Hepatocyte (in vitro differentiated cells): ENCODE results near the gene EGLN2. TPM values are rescaled to one million over a fixed set of nuclear protein-coding genes. Genes with fewer than 3 reads are reported as not detected.
"Not testable (repeated sequence)": the region's sequence is repeated elsewhere in the genome, so short reads cannot be mapped to it uniquely, and the experiment has no call there.

ENCODE experiments used
- DNase-seq: peaks from one replicate; pipeline ENCODE4 v3.0.0-alpha.2; 2016; ENCODE audit warnings: low spot score
- H2AFZ ChIP-seq: fragments of 200-600 bp; sonication (generic); 2 replicates; pipeline ENCODE4 v1.6.0; 2016; ENCODE audit warnings: antibody characterized with exemption, mild to moderate bottlenecking
- H3K27ac ChIP-seq: fragments of 200-600 bp; sonication (generic); 2 replicates; pipeline ENCODE4 v1.5.1; 2016; ENCODE audit warnings: mild to moderate bottlenecking
- H3K27me3 ChIP-seq: fragments of 200-600 bp; sonication (generic); 2 replicates; pipeline ENCODE4 v1.6.1; 2016
- H3K36me3 ChIP-seq: fragments of 200-600 bp; sonication (generic); replicated peaks from 2 replicates; pipeline ENCODE4 v1.5.1; 2016; ENCODE audit warnings: low read depth; ENCODE audit not compliant: insufficient read depth
- H3K4me1 ChIP-seq: fragments of 200-600 bp; sonication (generic); 2 replicates; pipeline ENCODE4 v1.5.1; 2016; ENCODE audit warnings: mild to moderate bottlenecking, moderate library complexity; ENCODE audit not compliant: insufficient read depth
- H3K4me2 ChIP-seq: fragments of 200-600 bp; sonication (generic); 2 replicates; pipeline ENCODE4 v1.6.0; 2016
- H3K4me3 ChIP-seq: fragments of 200-600 bp; sonication (generic); 2 replicates; pipeline ENCODE4 v1.5.1; 2016; ENCODE audit warnings: mild to moderate bottlenecking
- H3K79me2 ChIP-seq: fragments of 200-600 bp; sonication (generic); 2 replicates; pipeline ENCODE4 v1.6.0; 2017; ENCODE audit warnings: mild to moderate bottlenecking
- H3K9me2 ChIP-seq: fragments of 200-600 bp; sonication (generic); replicated peaks from 2 replicates; pipeline ENCODE4 v1.6.0; 2017; ENCODE audit warnings: mild to moderate bottlenecking; ENCODE audit not compliant: insufficient read depth
- H3K9me3 ChIP-seq: fragments of 200-600 bp; sonication (generic); 2 replicates; pipeline ENCODE4 v1.5.1; 2016; ENCODE audit warnings: low read depth, mild to moderate bottlenecking
- H4K20me1 ChIP-seq: fragments of 200-600 bp; sonication (generic); 2 replicates; pipeline ENCODE4 v1.6.0; 2016; ENCODE audit warnings: mild to moderate bottlenecking; ENCODE audit not compliant: insufficient read depth, poor library complexity, severe bottlenecking
- EZH2 ChIP-seq: fragments of 200-600 bp; sonication (generic); IDR thresholded peaks from 2 replicates; pipeline ENCODE4 v1.6.1; 2016; ENCODE audit warnings: antibody characterized with exemption, mild to moderate bottlenecking, borderline replicate concordance
- EZH2phosphoT487 ChIP-seq: fragments of 200-600 bp; sonication (generic); IDR thresholded peaks from one replicate; pipeline ENCODE4 v1.6.1; 2018; ENCODE audit warnings: antibody characterized with exemption, mild to moderate bottlenecking, low read depth, moderate library complexity; ENCODE audit not compliant: unreplicated experiment, severe bottlenecking
- whole genome bisulfite sequencing: methylation state at CpG from one replicate; pipeline ENCODE4 v1.1.6; 2016; ENCODE audit warnings: low lambda C conversion rate; ENCODE audit errors: missing lambda C conversion rate; 5-methylcytosine and 5-hydroxymethylcytosine counted together
- polyA plus RNA-seq: library from polyadenylated mRNA; unstranded; fragments of >200 nt; fragmentation: Nextera tagmentation; extraction: Ambion mirVana; gene quantifications from 2 replicates; pipeline ENCODE4 v1.2.1, GENCODE V29; 2016
- total RNA-seq: library from RNA; depleted of rRNA; stranded (reverse); fragments of >200 nt; gene quantifications from 2 replicates; pipeline ENCODE4 v1.2.3, GENCODE V29; 2014
- TF ChIP-seq, protein P1 (sequence below): fragments of 200-600 bp; sonication (generic); IDR thresholded peaks from 2 replicates; pipeline ENCODE4 v1.5.1; 2016; ENCODE audit warnings: antibody characterized with exemption, mild to moderate bottlenecking; ENCODE audit not compliant: poor library complexity

Gene EGLN2
- total and polyA plus RNA-seq, 2 experiments from 2014 or later, result 88.4 to 121 TPM

- not testable (repeated sequence) for H3K4me3 ChIP-seq, H3K27me3 ChIP-seq, H3K79me2 ChIP-seq, H3K27ac ChIP-seq, H3K9me3 ChIP-seq, H3K9me2 ChIP-seq, H2AFZ ChIP-seq, H3K36me3 ChIP-seq, H4K20me1 ChIP-seq
- 49% methylated on average over 24 of the region's 36 CpGs for WGBS
- DNase-seq, result peak; percentile 78
- Histone ChIP-seq H3K4me2 (peak overlapping the region; percentile 70), H3K4me1 (peaks cover 19% of the 10 kb centered on the region)
- TF ChIP-seq, protein P1, sequence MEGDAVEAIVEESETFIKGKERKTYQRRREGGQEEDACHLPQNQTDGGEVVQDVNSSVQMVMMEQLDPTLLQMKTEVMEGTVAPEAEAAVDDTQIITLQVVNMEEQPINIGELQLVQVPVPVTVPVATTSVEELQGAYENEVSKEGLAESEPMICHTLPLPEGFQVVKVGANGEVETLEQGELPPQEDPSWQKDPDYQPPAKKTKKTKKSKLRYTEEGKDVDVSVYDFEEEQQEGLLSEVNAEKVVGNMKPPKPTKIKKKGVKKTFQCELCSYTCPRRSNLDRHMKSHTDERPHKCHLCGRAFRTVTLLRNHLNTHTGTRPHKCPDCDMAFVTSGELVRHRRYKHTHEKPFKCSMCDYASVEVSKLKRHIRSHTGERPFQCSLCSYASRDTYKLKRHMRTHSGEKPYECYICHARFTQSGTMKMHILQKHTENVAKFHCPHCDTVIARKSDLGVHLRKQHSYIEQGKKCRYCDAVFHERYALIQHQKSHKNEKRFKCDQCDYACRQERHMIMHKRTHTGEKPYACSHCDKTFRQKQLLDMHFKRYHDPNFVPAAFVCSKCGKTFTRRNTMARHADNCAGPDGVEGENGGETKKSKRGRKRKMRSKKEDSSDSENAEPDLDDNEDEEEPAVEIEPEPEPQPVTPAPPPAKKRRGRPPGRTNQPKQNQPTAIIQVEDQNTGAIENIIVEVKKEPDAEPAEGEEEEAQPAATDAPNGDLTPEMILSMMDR, result peak; percentile 27
Measured at GRCh38 chr19:40818480-40819399, 19.7 kb downstream of the EGLN2 start.

- TF ChIP-seq, protein P1, result peak; percentile 79
- not testable (repeated sequence) for H3K27me3 ChIP-seq, H3K27ac ChIP-seq, H4K20me1 ChIP-seq, H2AFZ ChIP-seq, H3K9me2 ChIP-seq, H3K4me3 ChIP-seq, H3K36me3 ChIP-seq, H3K9me3 ChIP-seq, H3K79me2 ChIP-seq, H3K4me2 ChIP-seq
- DNase-seq, result peak; percentile 16
- WGBS, result 55% methylated on average over 6 of the region's 6 CpGs
- H3K4me1 ChIP-seq, result peaks cover 26% of the 10 kb centered on the region
Measured at GRCh38 chr19:40819479-40820234, 20.7 kb downstream of the EGLN2 start.

DNA sequence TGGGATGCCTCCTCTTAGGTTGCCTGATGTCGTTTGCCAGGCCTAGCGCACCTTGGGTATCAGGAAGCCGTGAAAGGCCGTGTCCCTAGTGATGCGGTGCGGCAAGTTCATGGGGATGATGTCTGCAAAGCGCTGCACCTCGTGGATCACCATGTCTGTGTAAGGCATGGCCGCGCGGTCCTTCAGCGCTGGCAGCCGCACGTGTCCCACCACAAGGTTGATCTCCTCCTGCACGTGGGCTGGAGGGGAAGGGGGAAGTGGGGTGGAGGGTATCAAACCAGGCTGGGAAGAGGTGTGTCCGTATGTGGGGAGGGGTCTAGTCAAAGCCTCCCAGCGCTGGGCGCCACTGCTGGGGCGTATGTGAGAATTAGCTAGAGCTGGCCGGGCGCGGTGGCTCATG is 23.2 kb downstream of the EGLN2 start:
- Histone ChIP-seq H3K4me2 (peak overlapping the region; percentile 64), H3K9me3 (no peaks in the 10 kb centered on the region), H3K79me2 (no peaks in the 10 kb centered on the region), H3K4me3 (no peak overlapping the region), H3K27me3 (no peaks in the 10 kb centered on the region), H4K20me1 (no peaks in the 10 kb centered on the region), H3K9me2 (no peaks in the 10 kb centered on the region), H3K4me1 (peaks cover 26% of the 10 kb centered on the region), H2AFZ (no peak overlapping the region), H3K27ac (peak overlapping the region; percentile 92), H3K36me3 (no peaks in the 10 kb centered on the region)
- TF ChIP-seq EZH2 (no peak), EZH2phosphoT487 (no peak)
- TF ChIP-seq, protein P1, result no peak
- DNase-seq, result no peak
- 81% methylated on average over 21 of the region's 22 CpGs for WGBS

DNA sequence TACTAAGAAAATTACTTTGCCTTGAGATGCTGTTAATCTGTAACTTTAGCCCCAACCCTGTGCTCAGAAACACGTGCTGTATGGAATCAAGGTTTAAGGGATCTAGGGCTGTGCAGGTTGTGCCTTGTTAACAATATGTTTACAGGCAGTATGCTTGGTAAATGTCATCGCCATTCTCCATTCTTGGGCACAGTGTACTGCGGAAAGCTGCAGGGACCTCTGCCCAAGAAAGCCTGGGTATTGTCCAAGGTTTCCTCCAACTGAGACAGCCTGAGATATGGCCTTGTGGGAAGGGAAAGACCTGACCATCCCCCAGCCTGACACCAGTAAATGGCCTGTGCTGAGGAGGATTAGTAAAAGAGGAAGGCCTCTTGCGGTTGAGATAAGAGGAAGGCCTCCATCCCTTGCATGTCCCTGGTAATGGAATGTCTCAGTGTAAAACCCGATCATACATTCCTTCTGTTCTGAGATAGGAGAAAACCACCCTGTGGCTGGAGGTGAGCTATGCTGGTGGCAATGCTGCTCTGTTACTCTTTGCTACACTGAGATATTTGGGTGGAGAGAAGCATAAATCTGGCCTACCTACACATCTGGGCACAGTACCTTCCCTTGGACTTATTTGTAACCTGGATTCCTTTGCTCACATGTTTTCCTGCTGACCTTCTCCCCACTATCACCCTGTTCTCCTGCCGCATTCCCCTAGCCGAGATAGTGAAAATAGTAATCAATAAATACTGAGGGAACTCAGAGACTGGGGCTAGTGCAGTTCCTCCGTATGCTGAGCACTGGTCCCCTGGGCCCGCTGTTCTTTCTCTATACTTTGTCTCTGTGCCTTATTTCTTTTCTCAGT is 23.9 kb downstream of the EGLN2 start:
- H4K20me1 ChIP-seq, H2AFZ ChIP-seq, H3K36me3 ChIP-seq, H3K79me2 ChIP-seq, H3K27me3 ChIP-seq, H3K9me3 ChIP-seq, DNase-seq, H3K9me2 ChIP-seq, H3K4me3 ChIP-seq: not testable (repeated sequence)
- Histone ChIP-seq H3K27ac (peak overlapping the region; percentile 92), H3K4me1 (peaks cover 26% of the 10 kb centered on the region), H3K4me2 (peak overlapping the region; percentile 64)
- WGBS, result 33% methylated on average over 9 of the region's 9 CpGs

DNA sequence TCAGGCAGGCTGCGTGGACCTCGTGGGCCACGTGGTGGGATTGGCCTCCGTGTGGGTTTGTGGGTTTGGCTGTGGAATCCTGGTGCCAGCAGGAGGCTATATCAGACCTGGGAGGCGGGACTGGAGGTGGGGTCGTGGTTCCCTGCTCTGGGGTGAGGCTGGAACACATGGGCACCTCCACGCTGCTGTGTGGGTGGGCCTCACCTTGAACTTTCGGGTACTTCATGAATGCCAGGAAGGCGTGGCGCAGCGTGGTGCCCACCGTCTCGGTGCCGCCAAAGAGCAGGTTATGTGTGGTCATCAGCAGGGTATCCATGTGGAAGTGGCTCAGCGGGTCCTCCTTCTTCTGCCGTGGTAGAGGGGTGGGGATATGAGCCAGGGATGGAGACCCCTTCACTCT is 25.9 kb downstream of the EGLN2 start:
- not testable (repeated sequence) for DNase-seq, H2AFZ ChIP-seq, H3K9me3 ChIP-seq, H3K4me3 ChIP-seq, H3K4me2 ChIP-seq, H3K27me3 ChIP-seq, H4K20me1 ChIP-seq, H3K36me3 ChIP-seq, H3K9me2 ChIP-seq, H3K79me2 ChIP-seq
- WGBS, result 97% methylated on average over 15 of the region's 16 CpGs
- H3K27ac ChIP-seq, result peak overlapping the region; percentile 92
- peaks cover 26% of the 10 kb centered on the region for H3K4me1 ChIP-seq
